ENCODE results near the gene TPSG1.

- TF ChIP-seq CTCF (conservative IDR thresholded peaks at IDR 0.05; ENCODE audit: low read depth in 2 of 2) (no peak), EZH2 (IDR thresholded peaks at IDR 0.05; ENCODE audit: low read depth, unreplicated experiment) (no peak), CREB1 (CRISPR knock-in tag; IDR thresholded peaks at IDR 0.05; ENCODE audit: low read depth) (no peak), EZH2phosphoT487 (IDR thresholded peaks at IDR 0.05; ENCODE audit: unreplicated experiment) (no peak), STAT1 (IDR thresholded peaks at IDR 0.05; ENCODE audit: unreplicated experiment) (no peak), REST (IDR thresholded peaks at IDR 0.05; ENCODE audit: unreplicated experiment) (no peak), POLR2AphosphoS5 (IDR thresholded peaks at IDR 0.05; ENCODE audit: low read depth) (no peak), ZNF331 (CRISPR knock-in tag; IDR thresholded peaks at IDR 0.05; ENCODE audit: low read depth) (no peak), NANOG (IDR thresholded peaks at IDR 0.05; ENCODE audit: borderline replicate concordance) (no peak), JUNB (IDR thresholded peaks at IDR 0.05; ENCODE audit: unreplicated experiment) (no peak), ETS1 (IDR thresholded peaks at IDR 0.05) (no peak), ZNF462 (CRISPR knock-in tag; IDR thresholded peaks at IDR 0.05) (no peak), ZNF114 (CRISPR knock-in tag; IDR thresholded peaks at IDR 0.05) (no peak)
These were observed 38.7 kb upstream of the TPSG1 start for GRCh38 chr16:1263591-1264344.

Measured in GM23338 (cell line).